ENCODE results near the gene PEX11G. TPM values are rescaled to one million over a fixed set of nuclear protein-coding genes. Genes with fewer than 3 reads are reported as not detected.
"Not testable (repeated sequence)": the region's sequence is repeated elsewhere in the genome, so short reads cannot be mapped to it uniquely, and the experiment has no call there.

PEX11G gene
- total RNA-seq, 4 donors from 2014 or later, result 1.0 to 3.1 (median 1.9) TPM

GRCh38 chr19:7440188-7440975 is 48.5 kb downstream of the PEX11G start:
- ATAC-seq, result no peak
- WGBS, 2 donors (ENCODE audit: low coverage in 1 of 2), result 76 to 87% methylated on average over 4 to 18 of the region's 43 CpGs
- Histone ChIP-seq H3K4me3 (no peak overlapping the region), H3K9me3 (no peaks in the 10 kb centered on the region), H3K36me3 (peaks cover 0 to 64% of the 10 kb centered on the region in 2 donors), H3K4me1 (peaks cover 0 to 13% (median 0%) of the 10 kb centered on the region in 3 donors), H3K27me3 (no peaks in the 10 kb centered on the region), H3K27ac (no peak overlapping the region)
- TF ChIP-seq CTCF (IDR thresholded peaks at IDR 0.05), result no peak
- TF ChIP-seq POLR2AphosphoS5 (IDR thresholded peaks at IDR 0.05), result no peak
- TF ChIP-seq POLR2A (IDR thresholded peaks at IDR 0.05), result no peak
- TF ChIP-seq EP300 (IDR thresholded peaks at IDR 0.05), result no peak

- Histone ChIP-seq H3K4me3 (no peak overlapping the region), H3K27ac (no peak overlapping the region), H3K27me3 (no peaks in the 10 kb centered on the region), H3K4me1 (peaks cover 0 to 8% (median 0%) of the 10 kb centered on the region in 3 donors), H3K9me3 (no peaks in the 10 kb centered on the region), H3K36me3 (peaks cover 0 to 22% of the 10 kb centered on the region in 2 donors)
- no peak for TF ChIP-seq POLR2AphosphoS5 (IDR thresholded peaks at IDR 0.05)
- TF ChIP-seq EP300 (IDR thresholded peaks at IDR 0.05), result no peak
- TF ChIP-seq POLR2A (IDR thresholded peaks at IDR 0.05), result no peak
- no peak for TF ChIP-seq CTCF (IDR thresholded peaks at IDR 0.05)
- 96% methylated on average over 3 of the region's 3 CpGs; no CpG with 5 or more reads in 1 of the 2 donors for WGBS, 2 donors (ENCODE audit: low coverage in 1 of 2)
- ATAC-seq, result no peak
Observed at GRCh38 chr19:7435586-7435985, 53.2 kb downstream of the PEX11G start.

- 78 to 83% methylated on average over 6 to 9 of the region's 10 CpGs for WGBS, 2 donors (ENCODE audit: low coverage in 1 of 2)
- Histone ChIP-seq H3K27me3 (no peaks in the 10 kb centered on the region), H3K27ac (no peak overlapping the region), H3K9me3 (no peaks in the 10 kb centered on the region), H3K4me1 (peaks cover 0 to 8% (median 0%) of the 10 kb centered on the region in 3 donors), H3K4me3 (no peak overlapping the region), H3K36me3 (peaks cover 0 to 10% of the 10 kb centered on the region in 2 donors)
- no peak for TF ChIP-seq POLR2A (IDR thresholded peaks at IDR 0.05)
- no peak for TF ChIP-seq EP300 (IDR thresholded peaks at IDR 0.05)
- no peak for TF ChIP-seq CTCF (IDR thresholded peaks at IDR 0.05)
- TF ChIP-seq POLR2AphosphoS5 (IDR thresholded peaks at IDR 0.05), result no peak
- ATAC-seq, result no peak
Observed at GRCh38 chr19:7434391-7434790, 54.4 kb downstream of the PEX11G start.

GRCh38 chr19:7433456-7433855 is 55.4 kb downstream of the PEX11G start:
- not testable (repeated sequence) for H3K4me3 ChIP-seq, H3K27ac ChIP-seq, H3K9me3 ChIP-seq, H3K27me3 ChIP-seq, H3K36me3 ChIP-seq, ATAC-seq, H3K4me1 ChIP-seq
- 84 to 88% methylated on average over 1 to 7 of the region's 7 CpGs for WGBS, 2 donors (ENCODE audit: low coverage in 1 of 2)

- Histone ChIP-seq H3K36me3 (peaks cover 0 to 6% of the 10 kb centered on the region in 2 donors), H3K27ac (no peak overlapping the region), H3K4me1 (no peaks in the 10 kb centered on the region), H3K9me3 (no peaks in the 10 kb centered on the region), H3K4me3 (no peak overlapping the region), H3K27me3 (no peaks in the 10 kb centered on the region)
- 73 to 79% methylated on average over 6 to 8 of the region's 8 CpGs for WGBS, 2 donors (ENCODE audit: low coverage in 1 of 2)
- TF ChIP-seq POLR2AphosphoS5 (IDR thresholded peaks at IDR 0.05), result no peak
- TF ChIP-seq POLR2A (IDR thresholded peaks at IDR 0.05), result no peak
- TF ChIP-seq EP300 (IDR thresholded peaks at IDR 0.05), result no peak
- no peak for TF ChIP-seq CTCF (IDR thresholded peaks at IDR 0.05)
- no peak for ATAC-seq
Observed at GRCh38 chr19:7429638-7430282, 59.1 kb downstream of the PEX11G start.

Data from gastroesophageal sphincter (tissue), 4 donors.